Suppressor macrophage (primary cell): Measurements from ENCODE around the gene TENM4.
"Not testable (repeated sequence)": the region's sequence is repeated elsewhere in the genome, so short reads cannot be mapped to it uniquely, and the experiment has no call there.

ENCODE experiments used
- DNase-seq, 4 experiments: peaks; one replicate each; pipeline ENCODE4 v3.0.0-alpha.2; 2020 to 2022

TENM4 gene

DNA sequence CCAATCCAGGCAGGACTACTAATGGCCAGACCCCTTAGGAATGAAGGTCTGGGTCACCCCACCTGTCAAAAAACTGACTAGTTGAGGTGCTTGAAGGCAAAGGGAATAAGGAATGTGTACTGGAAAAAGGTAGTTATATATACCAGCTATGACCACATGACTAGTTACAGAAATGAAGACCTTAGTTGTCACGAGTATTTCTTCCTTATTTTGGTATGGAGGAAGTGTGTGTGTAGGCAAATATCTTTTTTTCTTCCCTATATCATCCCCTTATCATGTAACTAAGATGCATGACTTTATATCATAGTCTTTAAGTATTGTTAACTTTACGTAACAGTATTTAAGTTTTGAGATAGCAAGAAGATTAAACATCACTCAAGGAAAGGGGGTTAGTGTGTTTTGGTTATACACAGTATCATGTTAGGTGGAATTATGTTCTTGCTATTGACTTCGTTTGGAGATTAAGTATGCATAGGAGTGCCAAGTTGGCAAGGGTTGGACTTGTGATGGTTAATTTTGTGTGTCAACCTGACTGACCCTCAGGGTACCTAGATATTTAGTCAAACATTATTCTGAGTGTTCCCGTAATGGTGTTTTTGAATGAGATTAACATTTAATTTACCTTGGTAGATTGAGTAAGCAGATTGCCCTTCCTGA lies 828.0 kb downstream of the TENM4 start:
- DNase-seq: peak in 3 of 4 experiments; percentile 3 to 70 (median 58)

DNA sequence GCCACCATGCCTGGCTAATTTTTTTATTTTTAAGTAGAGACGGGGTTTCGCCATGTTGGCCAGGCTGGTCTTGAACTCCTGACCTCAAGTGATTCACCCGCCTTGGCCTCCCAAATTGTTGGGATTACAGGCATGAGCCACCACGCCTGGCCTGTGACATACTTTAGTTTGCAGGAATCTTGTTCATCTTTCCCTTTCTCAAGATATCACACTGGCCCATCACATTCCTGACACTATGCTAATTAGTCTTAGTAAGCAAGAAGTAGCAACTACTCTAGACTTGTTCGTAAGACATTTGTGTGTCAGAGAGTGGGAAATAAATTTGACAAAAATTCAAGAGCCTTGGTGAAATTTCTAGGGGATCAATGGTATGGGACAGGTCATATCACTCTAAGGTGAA lies 831.5 kb downstream of the TENM4 start:
- not testable (repeated sequence) for DNase-seq

DNA sequence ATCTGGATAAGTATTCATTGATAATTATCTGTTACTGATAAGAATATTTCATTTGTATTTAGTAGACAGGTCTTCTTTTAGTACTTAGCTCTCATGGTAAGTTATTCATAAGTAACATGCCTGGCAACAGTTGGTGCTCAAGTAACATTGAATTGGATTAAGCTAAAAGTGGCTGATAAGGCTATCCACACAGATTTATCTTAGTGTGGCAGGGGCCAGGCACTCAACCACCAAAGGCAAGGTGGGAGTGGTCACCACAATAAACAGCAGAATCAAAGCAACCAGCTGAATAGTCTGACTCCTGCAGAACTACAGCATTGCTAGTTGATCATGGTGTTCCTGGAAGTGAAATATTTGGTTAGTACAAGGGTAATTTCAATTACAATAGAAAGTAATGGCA lies 833.1 kb downstream of the TENM4 start:
- no peak for DNase-seq

DNA sequence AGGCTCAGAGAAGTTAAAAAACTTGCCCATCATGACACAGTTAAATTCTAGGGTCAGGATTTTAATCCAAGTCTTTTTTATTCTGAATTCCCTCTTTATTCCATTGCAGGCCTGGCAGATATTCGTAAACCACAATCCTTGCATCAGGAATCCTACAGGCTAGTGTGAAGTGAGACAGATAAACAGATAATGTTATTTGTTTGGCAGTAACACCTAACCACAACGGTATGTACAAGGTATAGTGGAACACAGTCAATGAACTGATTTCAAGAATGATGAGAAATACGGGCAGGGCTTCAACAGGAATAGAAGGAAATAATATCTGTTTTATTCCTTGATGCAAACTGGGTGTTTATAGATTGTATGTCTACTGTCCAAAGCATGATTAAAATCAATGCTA lies 834.2 kb downstream of the TENM4 start:
- no peak for DNase-seq

DNA sequence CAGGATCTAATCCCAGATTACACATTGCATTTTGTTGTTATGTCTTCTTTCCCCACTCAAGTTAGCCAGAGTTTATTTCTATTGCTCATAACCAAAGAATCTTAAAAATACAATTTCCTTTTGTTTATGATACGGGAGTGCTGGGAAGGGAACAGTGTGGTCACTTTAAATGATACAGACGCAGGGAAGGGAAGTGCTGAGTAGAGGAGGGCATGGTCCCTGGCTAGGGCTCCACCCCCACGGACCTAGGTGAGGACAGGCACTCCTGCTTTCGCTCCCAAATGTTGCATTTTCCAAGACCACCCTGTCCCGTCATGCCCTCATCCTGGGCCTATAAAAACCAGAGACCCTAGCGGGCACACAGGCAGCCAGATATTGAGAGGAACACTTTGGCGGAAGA lies 835.5 kb downstream of the TENM4 start:
- DNase-seq: no peak

DNA sequence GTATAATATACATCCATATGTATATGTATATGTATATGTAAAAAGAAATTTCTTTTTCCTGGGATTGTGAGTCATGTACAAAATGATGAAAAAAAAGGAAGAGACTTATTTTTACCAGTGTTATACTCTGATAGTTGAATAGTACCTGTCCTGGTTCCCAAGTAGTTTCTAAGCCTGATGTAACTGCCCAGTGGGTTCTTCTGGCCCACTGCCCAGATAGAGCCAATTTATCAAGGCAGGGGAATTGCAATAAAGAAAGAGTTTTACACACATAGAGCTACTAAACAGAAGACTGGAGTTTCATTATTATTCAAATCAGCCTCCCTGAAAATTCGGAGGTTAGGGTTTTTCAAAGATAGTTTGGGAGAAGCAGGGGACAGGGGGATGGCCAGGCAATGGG lies 837.0 kb downstream of the TENM4 start:
- DNase-seq: no peak
